ENCODE data around the gene STYXL2. TPM values are rescaled to one million over a fixed set of nuclear protein-coding genes. Genes with fewer than 3 reads are reported as not detected.

The STYXL2 gene
- total and polyA plus RNA-seq, 9 of the 15 experiments (the other 6 are each of a cell fraction or from before 2014, with no cell fraction given): not detected

GRCh38 chr1:167127236-167127635 lies 33.4 kb downstream of the STYXL2 start:
- no peak overlapping the region for H3K27ac ChIP-seq (ENCODE audit: extremely low read depth, low read depth, low read length)
- H3K79me2 ChIP-seq (ENCODE audit: control insufficient read depth, insufficient read depth, low read length): no peaks in the 10 kb centered on the region
- POLR2A ChIA-PET: interaction anchor here (1.1 to 1.9 kb wide), 2 partner anchors 11 kb away, joined by 3 to 8 read pairs; no protein-coding TSS in a partner anchor
- CTCF ChIA-PET (ENCODE audit: low intra/inter-chr PET ratio): no interaction called here
- H3K27me3 ChIP-seq (ENCODE audit: control insufficient read depth in 2 of 2, insufficient read depth in 2 of 2, low read length in 2 of 2): peaks cover 54 to 71% of the 10 kb centered on the region in 2 experiments
- no peak overlapping the region for H3K9ac ChIP-seq (ENCODE audit: insufficient read depth in 1 of 2, low read depth in 2 of 2, low read length in 2 of 2)
- in situ Hi-C loops (cut with MboI) (no loop called here), intact Hi-C loops (cut with micrococcal nuclease) (no loop called here)
- TF ChIP-seq SFPQ (IDR thresholded peaks at IDR 0.05; ENCODE audit: low read depth, low read length) (no peak), ZNF518B (CRISPR knock-in tag; IDR thresholded peaks at IDR 0.05) (no peak), CGGBP1 (CRISPR knock-in tag; IDR thresholded peaks at IDR 0.05) (no peak), HDAC3 (IDR thresholded peaks at IDR 0.05; ENCODE audit: borderline replicate concordance, partially characterized antibody) (no peak), MBD1 (CRISPR knock-in tag; IDR thresholded peaks at IDR 0.05) (no peak), HOMEZ (CRISPR knock-in tag; IDR thresholded peaks at IDR 0.05) (no peak), POLR3G (IDR thresholded peaks at IDR 0.05; ENCODE audit: extremely low read depth, insufficient read length, insufficient replicate concordance) (no peak), NFIX (CRISPR knock-in tag; IDR thresholded peaks at IDR 0.05; ENCODE audit: low read depth) (no peak)
- no TSS peak for BruUV-seq (replicated peaks)
- H4K20me1 ChIP-seq (replicated peaks; ENCODE audit: control insufficient read depth, insufficient read depth, low read length): no peaks in the 10 kb centered on the region
- DNase-seq (ENCODE audit: extremely low read depth in 1 of 4, low spot score in 3 of 4): no peak
- H3K9me1 ChIP-seq (ENCODE audit: control insufficient read depth, insufficient read depth, low read length): peaks cover 4% of the 10 kb centered on the region
- H2AFZ ChIP-seq (ENCODE audit: low read depth, low read length): no peak overlapping the region
- H3K36me3 ChIP-seq (ENCODE audit: control insufficient read depth, insufficient read depth, low read length): no peaks in the 10 kb centered on the region
- H3K9me3 ChIP-seq (replicated peaks; ENCODE audit: control insufficient read depth, insufficient read depth, low read depth, low read length): no peaks in the 10 kb centered on the region
- no peak overlapping the region for H3K4me3 ChIP-seq
- no peak for FAIRE-seq
- 0% methylated on average over 5 of the region's 5 CpGs for WGBS (ENCODE audit: insufficient coverage, low coverage, missing lambda C conversion rate)
- H3K4me2 ChIP-seq (ENCODE audit: insufficient read depth, low read length): no peak overlapping the region
- ATAC-seq: no peak
- peaks cover 0 to 7% of the 10 kb centered on the region in 2 experiments; a peak in 1 of 5 replicates for H3K4me1 ChIP-seq (replicated peaks in 1 of 2; ENCODE audit: control insufficient read depth in 2 of 2, insufficient read depth in 2 of 2, low read length in 2 of 2)
